Measurements from ENCODE around the gene ARPC2. TPM values are rescaled to one million over a fixed set of nuclear protein-coding genes. Genes with fewer than 3 reads are reported as not detected.

The ARPC2 gene
- total RNA-seq, 1 donor from 2014 or later, result 323 TPM

- no peak for DNase-seq (ENCODE audit: low spot score)
Measured at GRCh38 chr2:218216336-218216673, 684 bp upstream of the ARPC2 start.

- DNase-seq (ENCODE audit: low spot score), result peak; percentile 93
Measured at GRCh38 chr2:218217360-218218267, 625 bp downstream of the ARPC2 start.

GRCh38 chr2:218218268-218219185 lies 1.5 kb downstream of the ARPC2 start:
- DNase-seq (ENCODE audit: low spot score), result no peak

- DNase-seq (ENCODE audit: low spot score), result no peak
Measured at GRCh38 chr2:218219934-218220333, 2.9 kb downstream of the ARPC2 start.

- DNase-seq (ENCODE audit: low spot score), result no peak
Measured at GRCh38 chr2:218221000-218221399, 4.0 kb downstream of the ARPC2 start.

GRCh38 chr2:218223046-218223445 lies 6.1 kb downstream of the ARPC2 start:
- DNase-seq (ENCODE audit: low spot score), result no peak

GRCh38 chr2:218224186-218224585 lies 7.2 kb downstream of the ARPC2 start:
- DNase-seq (ENCODE audit: low spot score), result no peak

GRCh38 chr2:218226903-218227302 lies 9.9 kb downstream of the ARPC2 start:
- DNase-seq (ENCODE audit: low spot score), result no peak

- no peak for DNase-seq (ENCODE audit: low spot score)
Measured at GRCh38 chr2:218228366-218229090, 11.5 kb downstream of the ARPC2 start.

- no peak for DNase-seq (ENCODE audit: low spot score)
Measured at GRCh38 chr2:218229239-218229638, 12.2 kb downstream of the ARPC2 start.

- no peak for DNase-seq (ENCODE audit: low spot score)
Measured at GRCh38 chr2:218229851-218230250, 12.9 kb downstream of the ARPC2 start.

GRCh38 chr2:218230882-218231281 lies 13.9 kb downstream of the ARPC2 start:
- DNase-seq (ENCODE audit: low spot score), result no peak

- DNase-seq (ENCODE audit: low spot score), result no peak
Measured at GRCh38 chr2:218233543-218233942, 16.6 kb downstream of the ARPC2 start.

GRCh38 chr2:218234521-218234920 lies 17.5 kb downstream of the ARPC2 start:
- DNase-seq (ENCODE audit: low spot score), result no peak

GRCh38 chr2:218235017-218235416 lies 18.0 kb downstream of the ARPC2 start:
- DNase-seq (ENCODE audit: low spot score), result no peak

GRCh38 chr2:218236829-218237228 lies 19.8 kb downstream of the ARPC2 start:
- DNase-seq (ENCODE audit: low spot score), result no peak

GRCh38 chr2:218238887-218239286 lies 21.9 kb downstream of the ARPC2 start:
- no peak for DNase-seq (ENCODE audit: low spot score)

GRCh38 chr2:218244204-218244603 lies 27.2 kb downstream of the ARPC2 start:
- no peak for DNase-seq (ENCODE audit: low spot score)

GRCh38 chr2:218244665-218245064 lies 27.7 kb downstream of the ARPC2 start:
- no peak for DNase-seq (ENCODE audit: low spot score)

GRCh38 chr2:218245214-218245613 lies 28.2 kb downstream of the ARPC2 start:
- DNase-seq (ENCODE audit: low spot score), result no peak

GRCh38 chr2:218249691-218250090 lies 32.7 kb downstream of the ARPC2 start:
- DNase-seq (ENCODE audit: low spot score), result peak; percentile 72

All from mesenteric fat pad (tissue), 1 donor.